ENCODE results near the gene CCNY. TPM values are rescaled to one million over a fixed set of nuclear protein-coding genes. Genes with fewer than 3 reads are reported as not detected.

CCNY gene
- total RNA-seq, 4 donors from 2014 or later, result 39.2 to 47.8 (median 40.9) TPM

DNA sequence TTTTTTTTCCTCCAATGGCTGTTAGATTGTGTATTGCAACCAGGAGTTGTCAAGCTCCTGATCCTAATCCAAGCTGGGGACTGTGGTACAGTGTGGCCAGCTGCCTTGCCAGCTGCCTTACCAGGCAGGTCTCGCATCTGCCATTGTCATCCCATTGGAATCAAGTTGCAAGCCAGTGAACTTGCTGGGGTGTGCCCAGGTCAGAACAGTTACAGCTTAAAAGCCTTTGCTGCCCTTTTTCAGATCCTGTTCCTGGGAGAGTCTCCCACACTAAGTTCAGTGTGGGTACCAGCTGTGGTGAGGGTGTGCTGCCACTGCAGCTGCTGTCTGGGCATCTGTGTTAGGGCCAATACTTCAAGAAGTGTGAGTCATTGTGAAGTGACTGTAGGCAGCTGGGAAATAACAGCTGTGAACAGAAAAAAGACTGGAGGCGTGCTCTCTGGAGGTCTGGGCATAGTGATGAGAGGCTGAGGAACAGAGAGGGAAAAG, 72.8 kb downstream of the CCNY start:
- TF ChIP-seq CTCF (IDR thresholded peaks at IDR 0.05; ENCODE audit: low read depth), result no peak

- no peak for TF ChIP-seq CTCF (IDR thresholded peaks at IDR 0.05; ENCODE audit: low read depth)
These were observed 73.5 kb downstream of the CCNY start for GRCh38 chr10:35409808-35410207.

GRCh38 chr10:35412003-35412723, 75.9 kb downstream of the CCNY start:
- no peak for TF ChIP-seq CTCF (IDR thresholded peaks at IDR 0.05; ENCODE audit: low read depth)

DNA sequence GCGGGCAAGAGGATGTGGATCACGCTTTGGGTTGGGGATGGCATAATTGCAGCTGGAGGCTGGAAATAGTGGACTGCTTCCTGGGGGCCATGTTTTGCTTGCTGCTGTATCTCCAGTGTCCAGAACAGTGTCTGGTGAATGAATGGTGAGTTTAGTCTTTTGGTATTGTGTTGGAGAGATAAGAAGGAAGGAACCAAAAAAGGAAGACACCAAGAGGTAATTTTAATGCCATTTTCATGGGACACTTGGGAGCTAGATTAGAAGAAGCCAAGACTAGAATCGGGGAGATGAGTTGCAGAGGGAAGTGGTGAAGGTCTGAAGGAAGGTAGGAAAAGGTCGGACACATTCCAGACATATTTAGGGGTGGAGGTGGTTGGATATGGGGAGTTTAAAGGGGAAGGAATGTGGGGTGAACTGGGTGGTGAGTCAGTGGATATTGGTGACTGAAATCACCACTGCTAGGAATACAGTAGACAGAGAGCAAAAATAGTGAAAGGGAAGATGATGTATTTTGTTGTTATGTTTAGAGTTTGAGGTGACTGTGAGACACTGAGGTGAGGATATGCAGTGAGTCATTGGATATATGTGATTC, 76.7 kb downstream of the CCNY start:
- no peak for TF ChIP-seq CTCF (IDR thresholded peaks at IDR 0.05; ENCODE audit: low read depth)

GRCh38 chr10:35413985-35414861, 77.9 kb downstream of the CCNY start:
- TF ChIP-seq CTCF (IDR thresholded peaks at IDR 0.05; ENCODE audit: low read depth), result no peak

- TF ChIP-seq CTCF (IDR thresholded peaks at IDR 0.05; ENCODE audit: low read depth), result no peak
These were observed 79.2 kb downstream of the CCNY start for GRCh38 chr10:35415505-35415904.
